GM19099 (cell line): ENCODE data around the gene FSHR.

ENCODE experiments used
- POLR2A ChIP-seq: IDR thresholded peaks from 3 replicates; pipeline ENCODE4 v1.6.1; 2011; ENCODE audit warnings: low read depth; ENCODE audit not compliant: insufficient read length; ENCODE audit errors: extremely low read depth

The FSHR gene

DNA sequence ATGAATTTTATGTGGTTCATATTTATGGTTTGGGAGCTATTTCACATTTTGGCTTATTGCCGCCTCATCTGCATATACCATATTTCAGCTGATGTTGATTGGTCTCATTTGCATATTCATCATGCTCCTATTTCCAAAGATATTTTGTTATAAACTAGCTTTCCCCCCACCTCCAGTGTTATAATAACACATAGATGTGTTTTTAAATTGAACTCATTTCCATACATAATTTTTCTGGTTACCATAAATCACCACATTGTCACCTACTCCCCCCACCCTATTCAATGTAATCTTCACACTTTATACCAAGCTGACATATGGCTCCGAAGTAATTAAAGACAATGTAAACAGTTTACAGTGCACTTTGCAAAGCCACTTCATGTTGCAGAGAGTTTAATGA lies 101.2 kb downstream of the FSHR start:
- no peak for TF ChIP-seq POLR2A

DNA sequence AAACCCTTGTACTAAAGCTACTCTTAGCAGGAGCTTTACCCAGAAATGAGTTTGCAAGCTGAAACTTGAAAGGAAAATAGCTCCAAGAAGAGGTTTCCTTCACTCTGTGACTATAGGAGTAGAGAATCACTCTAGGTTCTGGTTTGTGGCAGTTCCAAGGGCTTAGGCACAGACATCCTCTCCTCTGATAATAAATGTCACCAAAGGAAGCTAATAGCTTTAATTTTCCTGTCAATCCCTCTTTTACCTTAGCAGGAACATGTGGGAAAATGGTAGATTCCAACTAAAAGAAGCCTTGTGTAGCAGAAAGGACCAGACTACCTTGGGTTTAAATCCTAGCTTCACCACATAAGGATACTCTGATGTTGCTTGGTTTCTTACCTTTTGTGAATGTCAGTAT lies 104.0 kb downstream of the FSHR start:
- TF ChIP-seq POLR2A = no peak

DNA sequence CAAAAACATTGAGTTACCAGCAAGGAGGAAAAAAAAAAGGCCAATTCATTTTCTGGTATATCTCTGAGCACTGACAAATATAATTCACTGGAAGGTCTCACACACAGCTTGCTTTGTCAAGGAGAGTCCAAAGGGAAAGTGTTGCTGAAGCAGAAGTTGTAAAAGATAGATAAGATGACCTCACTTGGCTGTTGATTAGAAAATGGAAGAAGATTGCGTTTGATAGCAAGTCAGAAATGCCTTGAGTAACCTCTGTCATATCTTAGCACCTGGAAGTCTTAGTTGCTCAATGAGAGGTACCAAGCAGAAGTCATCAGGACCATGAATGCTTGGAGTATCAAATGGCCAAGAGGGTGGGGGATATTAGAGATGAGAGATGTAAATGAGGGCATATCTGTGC lies 105.2 kb downstream of the FSHR start:
- no peak for TF ChIP-seq POLR2A

DNA sequence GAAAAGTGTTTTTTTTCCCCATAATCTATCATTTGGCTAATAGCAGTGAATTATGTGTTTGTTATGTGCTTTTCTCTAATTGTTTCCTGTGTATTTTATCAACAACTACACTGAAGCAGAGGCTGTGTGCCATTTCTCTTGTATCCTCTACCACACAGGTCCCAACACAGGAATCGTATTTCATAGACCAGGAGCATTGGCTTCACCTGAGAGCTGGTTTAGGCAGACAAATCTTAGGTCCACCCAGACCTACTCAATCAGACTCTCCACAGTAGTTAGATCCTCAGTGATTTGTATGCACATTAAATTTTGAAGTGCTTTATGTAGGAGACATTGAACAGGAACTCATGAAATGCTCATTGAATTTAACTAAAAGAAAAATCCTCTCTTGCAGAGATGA lies 109.2 kb downstream of the FSHR start:
- no peak for TF ChIP-seq POLR2A

DNA sequence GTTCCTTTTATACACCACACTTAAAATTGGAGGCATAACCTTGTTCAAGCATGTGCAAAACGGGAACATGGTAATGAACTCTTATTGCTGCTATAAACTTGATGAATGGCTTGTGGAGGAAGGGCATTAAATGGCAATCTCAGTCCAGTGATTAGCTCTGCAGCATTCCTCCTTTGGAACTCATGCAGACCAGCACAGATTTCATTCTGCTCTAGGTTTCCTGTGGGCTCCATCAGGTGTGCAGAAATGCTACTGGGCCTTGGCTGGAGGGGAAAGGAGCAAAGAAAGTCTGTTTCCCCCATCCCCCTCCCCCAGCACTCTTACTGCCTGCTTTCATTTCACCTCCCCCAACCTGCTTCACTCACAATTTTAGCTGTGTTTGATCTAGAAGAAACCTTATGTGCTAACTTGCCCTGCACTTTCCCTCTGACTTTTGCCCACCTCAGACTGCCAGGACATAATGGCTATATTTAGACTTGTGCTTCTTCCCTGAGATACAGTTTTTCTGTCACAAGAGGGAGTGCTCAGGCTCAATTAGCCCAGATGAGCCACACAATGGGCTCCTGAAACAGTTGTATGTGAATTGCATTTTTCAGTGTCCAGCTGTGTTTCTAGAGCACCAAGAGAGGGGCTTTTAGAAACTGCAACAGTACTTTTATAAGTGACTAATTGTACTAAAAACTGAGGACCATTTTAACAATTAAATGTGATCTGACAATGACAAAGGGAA lies 109.8 kb downstream of the FSHR start:
- no peak for TF ChIP-seq POLR2A

DNA sequence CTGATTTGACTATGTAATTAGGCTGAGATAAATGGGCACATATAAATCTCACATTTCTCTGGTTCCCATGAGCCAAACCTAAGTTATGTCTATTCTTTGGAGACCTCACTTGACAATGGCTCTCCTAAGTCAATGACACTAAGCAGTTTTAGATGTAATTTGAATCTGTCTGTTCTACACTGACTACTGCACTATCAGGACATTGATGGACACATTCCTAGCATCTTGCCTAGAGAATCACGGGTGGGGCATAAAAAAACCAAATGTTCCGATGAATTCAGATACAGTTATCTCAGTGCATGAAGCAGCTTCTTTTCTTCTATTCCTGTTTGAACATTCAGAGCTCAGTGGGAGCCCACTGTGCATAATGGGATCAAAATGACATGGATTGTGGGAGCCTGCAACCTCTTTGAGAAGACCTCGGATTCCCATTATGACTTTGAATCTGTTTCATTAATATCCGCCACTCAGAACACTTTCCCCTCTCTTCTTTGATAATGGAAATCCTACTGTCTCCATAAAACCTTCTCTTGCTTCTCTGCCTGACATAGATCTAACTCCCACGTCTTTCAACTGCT lies 110.8 kb downstream of the FSHR start:
- no peak for TF ChIP-seq POLR2A

DNA sequence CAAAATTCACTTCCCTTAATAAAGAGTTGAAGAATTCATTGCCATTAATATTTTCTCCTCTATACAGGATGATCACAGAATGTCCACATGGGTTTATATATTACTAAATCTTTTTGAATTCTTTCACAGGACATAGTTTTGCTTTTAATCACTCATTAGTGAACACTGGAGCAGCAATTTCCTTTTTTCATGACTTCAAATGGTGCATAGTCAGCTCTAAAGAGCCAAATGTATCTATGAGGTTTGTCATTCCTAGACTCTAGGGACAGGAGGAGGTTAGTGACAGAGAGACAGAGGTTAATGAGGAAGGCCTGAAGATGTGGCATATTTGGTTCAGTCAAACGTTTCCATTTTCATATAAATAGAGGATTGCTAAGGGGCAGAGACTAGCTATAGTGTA lies 111.8 kb downstream of the FSHR start:
- no peak for TF ChIP-seq POLR2A

DNA sequence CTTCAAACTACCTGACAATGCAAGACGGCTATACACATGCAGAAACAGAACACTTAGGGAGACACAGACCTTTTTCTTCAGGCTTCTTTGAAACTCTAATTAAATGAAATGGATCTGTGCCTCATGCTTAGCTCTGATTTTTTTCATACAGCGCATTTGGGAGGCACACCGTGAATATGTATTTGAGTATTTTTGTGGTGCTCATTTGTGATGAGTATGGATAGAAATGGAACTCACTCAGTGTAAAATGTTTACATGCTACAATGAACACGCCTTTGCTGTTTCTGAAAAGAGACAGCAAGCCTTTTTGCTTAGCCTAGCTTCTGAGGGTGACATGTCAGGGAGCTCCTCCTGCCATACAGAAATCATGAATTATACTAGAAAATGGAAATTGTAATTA lies 113.3 kb downstream of the FSHR start:
- no peak for TF ChIP-seq POLR2A

DNA sequence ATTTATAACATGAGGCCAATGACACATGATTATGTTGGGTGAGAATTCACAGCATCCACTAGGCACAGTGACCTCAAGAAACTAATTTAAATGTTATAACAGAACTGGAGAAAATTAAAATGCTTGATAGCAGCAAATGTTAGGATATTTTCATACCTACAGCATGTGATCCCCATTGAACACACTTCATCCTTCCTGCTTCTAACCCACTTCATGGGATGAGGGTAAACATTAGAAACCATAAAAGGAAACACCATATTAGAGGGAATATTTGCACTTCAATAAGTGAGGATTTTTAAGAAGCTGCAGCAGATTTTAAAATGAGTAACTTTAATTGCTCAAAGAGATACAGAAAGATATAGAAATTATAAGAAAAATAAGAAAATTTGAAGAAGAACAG lies 117.1 kb downstream of the FSHR start:
- TF ChIP-seq POLR2A = no peak

DNA sequence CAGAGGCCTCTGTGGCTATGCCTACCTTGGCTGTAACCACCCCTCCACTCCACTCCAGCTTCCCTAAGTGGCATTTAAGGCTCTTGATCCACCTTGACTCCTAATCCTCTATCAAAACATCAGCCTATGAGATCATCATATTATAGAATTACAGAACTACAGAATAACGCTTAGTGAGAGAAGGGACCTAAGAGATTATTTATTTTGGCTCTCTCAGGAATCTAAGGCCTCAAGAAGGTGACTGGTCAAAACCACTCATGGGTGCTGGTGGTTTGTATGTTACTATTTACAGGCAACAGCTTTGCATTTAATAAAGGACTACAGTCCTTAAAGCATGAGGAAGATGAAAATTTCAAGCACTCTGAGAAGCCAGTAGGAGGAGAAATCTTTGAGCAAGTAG lies 118.8 kb downstream of the FSHR start:
- no peak for TF ChIP-seq POLR2A

DNA sequence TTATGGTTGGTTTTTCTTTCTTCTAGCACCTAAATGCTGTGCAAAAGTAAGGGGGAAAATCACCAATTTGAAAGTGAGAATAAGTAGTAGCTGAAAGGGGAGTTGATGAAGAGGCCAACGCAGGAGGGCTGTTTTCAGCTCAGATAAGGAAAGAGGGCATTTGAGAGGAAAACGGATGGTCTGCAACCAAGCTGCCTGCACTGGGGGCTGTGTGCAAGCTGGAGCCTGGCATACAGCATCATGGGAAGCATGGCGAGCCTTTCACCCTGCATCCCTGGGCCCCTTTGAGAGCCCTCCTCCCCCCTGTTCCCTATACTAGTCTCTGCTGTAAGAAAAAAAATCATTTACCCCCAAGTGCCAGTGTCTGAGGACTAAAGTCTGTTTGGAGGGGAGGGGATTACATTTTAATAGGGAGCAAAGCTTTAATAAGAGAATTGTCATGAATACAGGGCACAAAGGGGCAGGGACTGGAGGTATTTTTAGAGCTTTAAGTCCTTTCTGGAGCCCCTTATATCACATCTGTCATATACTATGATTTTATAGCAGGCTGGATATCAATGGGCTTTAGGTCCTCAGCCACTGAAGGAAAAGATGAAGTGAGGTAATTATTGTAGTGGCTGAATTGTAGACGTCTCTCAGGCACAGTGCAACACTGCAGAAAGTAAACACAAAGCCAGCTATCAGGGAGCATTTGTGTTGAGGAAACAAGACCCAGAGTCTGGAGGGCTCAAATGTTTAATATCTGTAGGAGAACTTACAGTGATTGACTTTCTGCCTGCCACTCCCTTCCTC lies 120.7 kb downstream of the FSHR start:
- TF ChIP-seq POLR2A = no peak

DNA sequence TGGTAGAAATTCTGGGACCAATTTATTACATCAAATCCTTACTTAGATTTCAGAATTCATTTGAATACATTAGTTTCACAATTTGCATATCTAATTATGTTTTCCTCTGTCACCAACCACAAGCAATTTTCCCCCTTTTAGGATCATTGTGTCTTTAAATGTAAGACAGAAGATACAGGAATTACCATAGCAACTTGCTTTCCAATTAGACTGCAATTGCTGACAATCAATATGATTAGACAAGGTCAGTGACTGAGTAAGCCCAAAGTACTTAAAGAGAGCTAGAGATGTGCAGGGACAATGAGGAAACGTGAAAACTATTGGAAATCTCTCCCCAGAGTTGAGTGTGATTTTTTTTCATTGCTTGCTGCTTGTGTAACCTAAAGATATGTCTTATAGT lies 121.4 kb downstream of the FSHR start:
- TF ChIP-seq POLR2A = no peak

DNA sequence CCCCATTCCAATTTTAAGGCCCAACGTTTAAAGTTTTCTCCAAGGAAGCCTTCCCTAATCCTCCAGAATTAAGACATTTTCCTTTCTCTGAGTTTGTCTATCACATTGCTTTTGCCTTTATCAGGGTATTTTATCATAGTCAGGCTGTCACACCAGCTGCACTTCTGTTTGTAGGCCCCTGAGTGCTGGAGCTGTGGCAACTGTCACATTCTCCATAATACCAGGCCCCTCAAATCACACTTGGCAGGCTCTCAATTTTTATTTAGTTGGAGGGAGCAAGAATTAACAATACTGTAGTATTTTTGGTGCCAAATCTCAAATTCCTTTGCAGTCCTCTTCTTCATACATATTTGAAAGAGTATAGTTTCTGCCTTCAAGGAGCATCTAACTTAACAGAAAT lies 122.2 kb downstream of the FSHR start:
- no peak for TF ChIP-seq POLR2A

DNA sequence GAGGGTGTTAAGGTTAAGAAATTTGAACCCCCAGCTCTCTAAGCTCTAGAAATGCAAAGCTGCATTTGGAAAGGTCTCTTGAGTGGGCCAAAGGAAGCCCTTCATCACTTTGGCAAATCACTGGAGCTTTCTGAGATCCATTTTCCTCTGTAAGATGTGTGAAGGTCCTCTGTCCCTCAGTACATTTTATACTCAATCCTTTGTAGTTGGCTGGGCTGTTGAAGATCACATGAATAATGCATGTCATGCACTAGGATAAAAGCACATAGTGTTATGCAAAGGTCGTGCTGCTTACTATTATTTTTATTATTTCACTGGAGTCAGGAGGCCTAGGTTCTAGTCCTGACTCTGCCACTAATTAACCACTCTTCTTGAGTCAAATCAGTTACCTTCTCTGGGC lies 124.9 kb downstream of the FSHR start:
- TF ChIP-seq POLR2A = no peak

DNA sequence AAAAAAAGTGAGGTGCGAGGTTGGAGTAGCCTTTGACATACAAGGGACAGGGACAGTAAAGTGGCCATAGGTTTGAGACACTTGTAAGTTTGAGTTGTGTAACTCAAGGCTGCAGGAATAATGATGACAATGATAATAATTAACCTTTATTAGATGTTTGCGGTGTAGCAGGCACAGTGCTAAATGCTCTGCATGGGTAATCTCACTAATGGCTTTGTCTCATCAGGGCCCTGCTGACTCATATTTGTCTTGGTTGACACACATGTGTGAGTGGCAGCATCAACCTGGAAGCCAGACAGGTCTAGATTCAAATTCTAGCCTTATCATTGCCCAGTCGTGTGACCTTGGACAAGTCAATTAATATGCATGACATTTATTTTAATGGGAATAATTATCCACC lies 126.2 kb downstream of the FSHR start:
- no peak for TF ChIP-seq POLR2A

DNA sequence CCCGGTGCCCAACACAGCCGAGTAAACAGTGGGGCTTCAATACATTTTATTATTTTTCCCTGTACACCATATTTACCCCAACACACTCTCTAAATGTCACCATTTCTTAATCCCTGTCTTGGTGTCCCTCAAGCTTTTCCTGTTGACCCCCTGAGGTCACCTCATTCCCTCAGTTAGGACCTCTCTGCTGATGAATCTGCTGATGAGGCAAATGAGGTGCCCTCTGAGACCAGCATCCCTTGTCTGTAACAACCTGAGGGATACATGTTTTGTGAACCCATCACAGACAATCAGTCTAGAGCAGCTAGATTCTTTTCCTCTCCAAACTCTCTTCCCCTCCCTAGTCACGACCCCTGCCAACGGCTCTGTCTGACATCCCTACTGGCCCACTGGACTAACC lies 127.6 kb downstream of the FSHR start:
- TF ChIP-seq POLR2A = no peak
